Measurements from ENCODE around the gene NDUFV1. TPM values are rescaled to one million over a fixed set of nuclear protein-coding genes. Genes with fewer than 3 reads are reported as not detected.
"Not testable (repeated sequence)": the region's sequence is repeated elsewhere in the genome, so short reads cannot be mapped to it uniquely, and the experiment has no call there.

The NDUFV1 gene
- total RNA-seq, 4 donors from 2014 or later: 143 to 233 (median 165) TPM

DNA sequence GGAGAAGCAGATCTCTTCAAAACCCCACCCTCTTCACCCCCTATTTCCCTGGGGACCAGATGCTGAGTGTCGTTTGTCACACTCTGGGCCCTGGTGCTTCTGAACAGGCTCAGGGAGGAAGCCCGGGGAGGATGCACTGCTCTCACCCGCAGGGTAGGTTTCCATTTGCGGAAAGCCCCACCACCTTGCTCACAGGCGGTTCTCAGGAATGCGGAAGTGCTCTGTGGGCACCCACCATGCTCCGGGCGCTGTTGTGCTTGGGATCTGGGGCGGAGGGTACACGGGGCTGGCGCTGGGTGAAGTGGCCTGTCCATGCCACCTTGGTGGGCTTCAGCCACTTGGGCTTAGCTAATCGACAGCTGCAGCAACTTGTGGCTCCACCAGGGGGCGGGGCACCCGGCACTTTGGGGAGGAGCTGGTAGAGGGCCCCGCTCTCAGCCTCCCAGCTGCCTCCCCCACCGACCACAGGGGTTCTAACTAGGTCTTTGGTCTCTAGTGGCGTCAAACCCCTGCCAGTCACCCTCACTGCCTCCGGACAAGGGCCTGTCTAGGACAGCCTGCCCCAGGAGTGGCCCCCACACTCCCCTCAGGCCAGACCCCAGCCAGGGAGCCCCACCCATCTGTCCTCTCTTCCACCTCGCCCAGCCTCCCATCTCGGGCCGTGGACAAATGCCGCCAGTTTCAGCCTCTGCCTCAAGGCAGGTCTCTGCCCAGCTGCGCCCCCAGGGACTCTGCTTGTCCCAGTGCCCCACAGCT is 7.4 kb downstream of the NDUFV1 start:
- no peak for DNase-seq (ENCODE audit: low spot score)
- TF ChIP-seq, protein P1, sequence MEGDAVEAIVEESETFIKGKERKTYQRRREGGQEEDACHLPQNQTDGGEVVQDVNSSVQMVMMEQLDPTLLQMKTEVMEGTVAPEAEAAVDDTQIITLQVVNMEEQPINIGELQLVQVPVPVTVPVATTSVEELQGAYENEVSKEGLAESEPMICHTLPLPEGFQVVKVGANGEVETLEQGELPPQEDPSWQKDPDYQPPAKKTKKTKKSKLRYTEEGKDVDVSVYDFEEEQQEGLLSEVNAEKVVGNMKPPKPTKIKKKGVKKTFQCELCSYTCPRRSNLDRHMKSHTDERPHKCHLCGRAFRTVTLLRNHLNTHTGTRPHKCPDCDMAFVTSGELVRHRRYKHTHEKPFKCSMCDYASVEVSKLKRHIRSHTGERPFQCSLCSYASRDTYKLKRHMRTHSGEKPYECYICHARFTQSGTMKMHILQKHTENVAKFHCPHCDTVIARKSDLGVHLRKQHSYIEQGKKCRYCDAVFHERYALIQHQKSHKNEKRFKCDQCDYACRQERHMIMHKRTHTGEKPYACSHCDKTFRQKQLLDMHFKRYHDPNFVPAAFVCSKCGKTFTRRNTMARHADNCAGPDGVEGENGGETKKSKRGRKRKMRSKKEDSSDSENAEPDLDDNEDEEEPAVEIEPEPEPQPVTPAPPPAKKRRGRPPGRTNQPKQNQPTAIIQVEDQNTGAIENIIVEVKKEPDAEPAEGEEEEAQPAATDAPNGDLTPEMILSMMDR (IDR thresholded peaks at IDR 0.05): peak in 1 of 3 donors; percentile 48
- ATAC-seq (ENCODE audit: low FRiP score): peak; percentile 60

DNA sequence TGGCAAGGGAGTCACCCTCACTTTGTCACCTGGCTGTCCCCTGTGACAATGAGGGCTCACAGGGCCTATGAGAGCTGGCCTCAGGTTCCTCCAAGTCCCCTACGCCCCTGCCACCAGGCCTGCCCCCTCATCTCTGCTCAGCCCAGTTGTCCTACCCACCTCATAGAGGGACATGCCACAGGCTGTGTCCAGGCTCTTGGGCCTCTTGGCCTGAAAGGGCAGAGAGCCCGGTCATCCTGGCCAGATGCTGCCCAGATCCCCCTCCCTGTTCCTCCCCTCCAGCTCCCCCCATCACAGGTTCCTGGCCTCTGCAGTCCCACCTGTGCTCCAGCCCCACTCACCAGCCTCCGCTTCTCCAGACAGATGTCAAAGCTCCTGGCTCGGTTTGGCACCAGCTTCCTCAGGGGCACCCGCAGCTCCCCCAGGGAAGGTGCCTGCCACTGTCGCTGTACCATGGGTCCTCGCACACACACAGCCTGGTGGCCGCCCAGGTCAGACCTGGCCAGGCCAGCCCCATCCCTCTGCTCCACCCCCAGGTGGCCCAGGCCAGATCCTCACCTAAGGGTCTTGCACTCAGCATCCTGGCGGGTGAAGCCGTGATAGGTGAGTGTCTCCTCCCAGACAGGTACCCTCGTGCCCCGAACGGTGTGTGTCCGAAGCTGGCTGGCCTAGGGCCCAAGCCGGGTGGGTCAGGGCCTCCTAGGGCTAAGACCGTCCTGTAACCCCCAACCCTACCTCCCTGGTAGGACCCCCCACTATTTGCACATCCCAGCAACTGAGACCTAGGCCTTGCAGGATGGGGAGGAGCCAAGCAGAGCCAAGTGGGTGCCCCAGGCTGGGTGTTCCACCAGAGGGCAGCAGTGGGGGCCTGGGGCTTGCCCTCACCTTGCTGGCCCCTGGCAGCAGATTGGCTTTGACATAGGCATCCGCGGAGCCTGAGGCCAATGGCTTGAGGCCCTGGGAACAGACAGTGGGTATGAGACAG is 8.3 kb downstream of the NDUFV1 start:
- ATAC-seq (ENCODE audit: low FRiP score) (no peak), DNase-seq (ENCODE audit: low spot score) (no peak)
- TF ChIP-seq, protein P1 (IDR thresholded peaks at IDR 0.05): no peak

DNA sequence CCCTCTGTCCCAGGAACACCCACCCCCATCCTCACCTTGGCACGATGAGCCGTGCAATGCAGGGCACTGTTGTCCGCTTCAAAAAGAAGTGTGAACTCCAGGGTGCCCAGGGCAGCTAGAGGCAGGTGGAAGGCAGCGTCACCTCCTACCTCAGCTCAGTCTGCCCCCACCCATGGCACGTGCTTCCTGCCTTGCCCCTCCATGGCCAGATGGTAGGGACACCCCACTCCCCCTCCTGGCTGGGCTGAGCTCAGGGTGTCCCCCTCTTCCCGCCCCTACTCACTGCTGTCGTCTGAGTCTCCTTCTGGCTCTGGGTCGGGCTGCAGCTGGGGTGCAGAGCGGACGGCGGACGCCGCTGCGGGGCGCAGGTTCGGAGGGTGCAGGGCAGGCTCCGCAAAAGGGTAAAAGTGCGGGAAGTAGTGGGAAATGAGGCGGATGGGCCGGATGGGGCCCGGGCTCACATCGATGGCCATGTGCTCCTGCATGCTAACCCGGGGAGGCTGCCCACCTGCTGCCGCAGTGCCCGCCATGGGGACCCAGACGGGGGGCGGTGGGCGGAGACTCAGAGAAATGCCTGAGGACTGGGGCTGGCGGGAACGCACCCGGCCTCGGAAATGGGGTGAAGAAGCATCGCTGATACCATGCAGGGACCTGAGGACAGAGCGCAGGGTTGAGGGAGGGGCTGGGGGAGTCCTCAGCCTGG is 9.1 kb downstream of the NDUFV1 start:
- DNase-seq (ENCODE audit: low spot score) (no peak), ATAC-seq (ENCODE audit: low FRiP score) (no peak)
- TF ChIP-seq, protein P1 (IDR thresholded peaks at IDR 0.05): no peak

DNA sequence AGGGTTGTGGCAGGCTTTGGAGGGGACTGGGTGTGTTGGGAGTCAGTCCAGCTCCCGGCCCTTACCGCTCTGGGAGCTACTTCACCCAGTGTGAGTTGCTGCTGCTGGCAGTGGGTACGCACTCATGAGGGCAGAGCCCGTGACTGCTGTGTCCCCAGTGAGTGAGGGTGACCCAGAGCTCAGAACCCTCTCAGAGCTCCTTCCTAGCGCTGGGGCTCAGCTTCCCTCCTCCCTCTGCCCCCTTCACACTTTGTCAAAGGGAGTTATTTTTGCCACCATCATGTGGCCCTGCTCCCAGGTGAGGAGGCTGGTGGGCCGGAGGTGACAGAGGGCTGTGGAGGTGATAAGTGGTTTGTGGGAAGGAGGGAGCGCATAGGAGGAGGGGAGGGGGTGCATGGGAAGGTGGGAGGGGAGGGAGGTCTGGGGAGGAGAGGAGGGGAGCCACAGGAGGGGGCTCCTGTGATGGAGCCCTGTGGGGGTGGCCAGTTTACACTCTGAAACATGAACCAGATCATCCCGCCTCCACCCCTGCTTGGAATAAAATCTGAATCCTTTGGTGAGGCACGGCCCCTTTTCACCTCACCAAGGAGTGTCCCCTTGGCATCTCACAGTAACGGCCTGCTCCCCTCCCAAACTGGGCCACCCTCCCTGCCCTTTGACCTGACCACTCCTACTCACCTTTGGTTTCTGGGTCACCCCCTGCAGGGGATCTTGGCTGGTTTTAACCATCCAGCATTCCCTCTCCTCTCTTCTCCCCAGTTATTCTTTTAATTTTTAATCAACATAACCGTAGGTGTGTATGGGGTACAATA is 9.9 kb downstream of the NDUFV1 start:
- ATAC-seq (ENCODE audit: low FRiP score) (no peak), DNase-seq (ENCODE audit: low spot score) (no peak)
- TF ChIP-seq, protein P1 (IDR thresholded peaks at IDR 0.05): no peak

DNA sequence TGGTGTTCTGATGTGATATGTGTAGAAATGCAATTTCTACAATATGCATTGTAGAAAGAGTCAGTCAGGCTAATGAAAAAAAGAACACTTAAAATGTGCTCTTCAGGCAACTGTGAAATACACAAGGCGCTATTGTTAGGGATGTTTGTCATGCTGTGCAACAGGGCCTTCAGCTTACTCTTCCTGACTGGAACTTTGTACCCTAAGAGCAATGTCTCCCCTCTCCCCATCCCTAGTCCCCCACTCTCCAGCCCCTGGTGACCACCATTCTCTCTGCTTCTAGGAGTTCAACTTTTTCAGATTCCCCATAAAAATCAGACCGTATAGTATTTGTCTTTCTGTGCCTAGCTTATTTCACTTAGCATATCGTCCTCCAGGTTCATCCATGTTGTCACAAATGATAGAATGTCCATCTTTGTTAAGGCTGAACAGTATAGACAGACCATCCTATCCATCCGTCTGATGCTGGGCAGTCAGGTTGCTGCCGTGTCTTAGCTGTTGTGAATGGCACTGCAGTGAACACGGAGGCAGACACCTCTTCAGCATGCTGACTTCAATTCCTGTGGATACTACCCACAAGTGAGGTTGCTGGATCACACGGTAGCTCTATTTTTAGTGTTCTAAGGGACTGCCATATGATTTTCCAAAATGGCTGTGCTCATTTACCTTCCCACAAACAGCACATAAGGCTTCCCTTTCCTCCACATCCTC is 10.7 kb downstream of the NDUFV1 start:
- ATAC-seq (ENCODE audit: low FRiP score): no peak
- TF ChIP-seq, protein P1 (IDR thresholded peaks at IDR 0.05): no peak
- no peak for DNase-seq (ENCODE audit: low spot score)

DNA sequence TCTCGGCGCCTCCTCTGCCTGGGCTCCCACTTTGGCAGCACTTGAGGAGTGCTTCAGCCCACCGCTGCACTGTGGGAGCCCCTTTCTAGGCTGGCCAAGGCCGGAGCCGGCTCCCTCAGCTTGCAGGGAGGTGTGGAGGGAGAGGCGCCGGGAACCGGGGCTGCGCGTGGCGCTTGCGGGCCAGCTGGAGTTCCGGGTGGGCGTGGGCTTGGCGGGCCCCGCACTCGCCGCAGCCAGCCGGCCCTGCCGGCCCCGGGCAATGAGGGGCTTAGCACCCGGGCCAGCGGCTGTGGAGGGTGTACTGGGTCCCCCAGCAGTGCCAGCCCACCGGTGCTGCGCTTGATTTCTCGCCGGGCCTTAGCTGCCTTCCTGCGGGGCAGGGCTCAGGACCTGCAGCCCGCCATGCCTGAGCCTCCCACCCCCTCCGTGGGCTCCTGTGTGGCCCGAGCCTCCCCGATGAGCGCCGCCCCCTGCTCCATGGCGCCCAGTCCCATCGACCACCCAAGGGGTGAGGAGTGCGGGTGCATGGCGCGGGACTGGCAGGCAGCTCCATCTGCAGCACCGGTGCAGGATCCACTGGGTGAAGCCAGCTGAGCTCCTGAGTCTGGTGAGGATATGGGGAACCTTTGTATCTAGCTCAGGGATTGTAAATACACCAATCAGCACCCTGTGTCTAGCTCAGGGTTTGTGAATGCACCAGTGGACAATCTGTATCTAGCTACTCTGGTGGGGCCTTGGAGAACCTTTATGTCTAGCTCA is 12.3 kb downstream of the NDUFV1 start:
- not testable (repeated sequence) for DNase-seq (ENCODE audit: low spot score); ATAC-seq (ENCODE audit: low FRiP score)

DNA sequence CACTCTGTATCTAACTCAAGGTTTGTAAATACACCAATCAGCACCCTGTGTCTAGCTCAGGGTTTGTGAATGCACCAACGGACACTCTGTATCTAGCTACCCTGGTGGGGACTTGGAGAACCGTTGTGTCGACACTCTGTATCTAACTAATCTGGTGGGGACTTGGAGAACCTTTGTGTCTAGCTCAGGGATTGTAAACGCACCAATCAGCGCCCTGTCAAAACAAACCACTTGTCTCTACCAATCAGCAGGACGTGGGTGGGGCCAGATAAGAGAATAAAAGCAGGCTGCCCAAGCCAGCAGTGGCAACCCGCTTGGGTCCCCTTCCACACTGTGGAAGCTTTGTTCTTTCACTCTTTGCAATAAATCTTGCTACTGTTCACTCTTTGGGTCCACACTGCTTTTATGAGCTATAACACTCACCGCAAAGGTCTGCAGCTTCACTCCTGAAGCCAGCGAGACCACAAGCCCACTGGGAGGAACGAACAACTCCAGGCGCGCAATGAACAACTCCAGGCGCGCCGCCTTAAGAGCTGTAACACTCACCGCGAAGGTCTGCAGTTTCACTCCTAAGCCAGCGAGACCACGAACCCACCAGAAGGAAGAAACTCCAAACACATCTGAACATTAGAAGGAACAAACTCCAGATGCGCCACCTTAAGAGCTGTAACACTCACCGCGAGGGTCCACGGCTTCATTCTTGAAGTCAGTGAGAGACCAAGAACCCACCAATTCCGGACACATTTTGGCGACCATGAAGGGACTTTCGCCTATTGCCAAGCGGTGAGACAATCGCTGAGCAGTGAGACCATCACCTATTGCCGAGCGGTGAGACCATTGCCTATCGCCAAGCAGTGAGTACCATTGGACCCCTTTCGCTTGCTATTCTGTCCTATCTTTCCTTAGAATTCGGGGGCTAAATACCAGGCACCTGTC is 13.2 kb downstream of the NDUFV1 start:
- not testable (repeated sequence) for ATAC-seq (ENCODE audit: low FRiP score); DNase-seq (ENCODE audit: low spot score)

DNA sequence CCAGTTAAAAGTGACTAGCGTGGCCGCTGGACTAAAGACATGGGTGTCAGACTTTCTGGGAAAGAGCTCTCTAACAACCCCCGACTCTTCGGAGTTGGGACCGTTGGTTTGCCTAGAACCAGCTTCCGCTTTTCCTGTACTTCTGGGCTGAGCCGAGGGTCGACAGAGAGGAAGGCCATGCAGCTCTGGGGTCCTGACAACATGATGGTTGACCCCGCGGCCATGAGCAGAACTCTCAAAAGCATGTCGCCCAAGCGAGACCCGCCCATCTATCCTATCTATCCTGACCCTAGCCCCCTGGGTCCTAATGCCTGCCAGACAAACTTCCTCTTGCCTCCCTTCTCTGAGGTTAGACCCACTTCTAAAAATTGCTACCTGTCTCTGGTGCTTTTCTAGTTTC is 13.9 kb downstream of the NDUFV1 start:
- not testable (repeated sequence) for ATAC-seq (ENCODE audit: low FRiP score); DNase-seq (ENCODE audit: low spot score)

DNA sequence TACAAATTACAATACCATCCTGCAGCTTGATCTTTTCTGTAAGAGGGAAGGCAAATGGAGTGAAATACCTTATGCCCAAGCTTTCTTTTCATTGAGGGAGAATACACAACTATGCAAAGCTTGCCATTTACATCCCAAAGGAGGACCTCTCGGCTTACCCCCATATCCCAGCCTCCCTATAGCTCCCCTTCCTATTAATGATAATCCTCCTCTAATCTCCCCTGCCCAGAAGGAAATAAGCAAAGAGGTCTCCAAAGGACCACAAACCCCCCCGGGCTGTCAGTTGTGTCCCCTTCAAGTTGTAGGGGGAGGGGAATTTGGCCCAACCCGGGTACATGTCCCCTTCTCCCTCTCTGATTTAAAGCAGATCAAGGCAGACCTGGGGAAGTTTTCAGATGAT is 15.2 kb downstream of the NDUFV1 start:
- DNase-seq (ENCODE audit: low spot score); ATAC-seq (ENCODE audit: low FRiP score): not testable (repeated sequence)
